Measurements from ENCODE around the gene SGMS1.
"Not testable (repeated sequence)": the region's sequence is repeated elsewhere in the genome, so short reads cannot be mapped to it uniquely, and the experiment has no call there.

The SGMS1 gene

GRCh38 chr10:50529660-50530059 lies 94.1 kb downstream of the SGMS1 start:
- DNase-seq, result no peak

- DNase-seq, result no peak
Observed at GRCh38 chr10:50528206-50528605, 95.5 kb downstream of the SGMS1 start.

GRCh38 chr10:50527442-50528043 lies 96.2 kb downstream of the SGMS1 start:
- no peak for DNase-seq

DNA sequence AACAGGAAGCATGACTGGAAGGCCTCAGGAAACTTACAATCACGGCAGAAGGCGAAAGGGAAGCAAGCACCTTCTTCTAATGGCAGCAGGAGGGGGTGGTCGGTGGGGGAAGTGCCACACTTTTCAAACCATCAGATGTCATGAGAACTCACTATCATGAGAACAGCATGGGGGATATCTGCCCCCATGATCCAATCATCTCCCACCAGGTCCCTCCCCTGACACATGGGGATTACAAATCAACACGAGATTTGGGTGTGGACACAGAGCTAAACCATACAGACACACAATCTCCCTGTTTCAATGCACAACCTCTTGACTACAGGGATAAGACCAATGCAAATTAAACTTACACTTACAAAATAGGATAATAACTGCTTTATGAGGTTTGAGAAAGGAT lies 97.6 kb downstream of the SGMS1 start:
- DNase-seq, result no peak

DNA sequence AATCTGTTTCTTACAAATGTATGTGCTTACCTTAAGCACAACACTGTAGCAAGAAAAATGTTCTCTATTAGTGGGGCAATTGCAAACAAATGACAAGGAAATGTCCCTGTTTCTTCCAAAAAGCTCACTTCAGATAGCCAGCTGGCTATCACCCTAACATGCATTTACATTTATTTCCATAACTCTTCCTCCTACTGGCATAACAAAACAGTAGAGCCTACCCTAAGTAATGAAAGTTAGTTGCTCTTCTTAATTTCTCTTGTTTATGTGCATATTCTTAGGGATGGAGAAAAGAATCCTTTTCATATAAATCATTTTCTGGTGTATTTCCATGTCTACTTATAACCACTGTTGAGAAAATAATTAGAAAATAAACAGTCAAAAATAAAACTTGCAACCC lies 100.4 kb downstream of the SGMS1 start:
- DNase-seq, result no peak

DNA sequence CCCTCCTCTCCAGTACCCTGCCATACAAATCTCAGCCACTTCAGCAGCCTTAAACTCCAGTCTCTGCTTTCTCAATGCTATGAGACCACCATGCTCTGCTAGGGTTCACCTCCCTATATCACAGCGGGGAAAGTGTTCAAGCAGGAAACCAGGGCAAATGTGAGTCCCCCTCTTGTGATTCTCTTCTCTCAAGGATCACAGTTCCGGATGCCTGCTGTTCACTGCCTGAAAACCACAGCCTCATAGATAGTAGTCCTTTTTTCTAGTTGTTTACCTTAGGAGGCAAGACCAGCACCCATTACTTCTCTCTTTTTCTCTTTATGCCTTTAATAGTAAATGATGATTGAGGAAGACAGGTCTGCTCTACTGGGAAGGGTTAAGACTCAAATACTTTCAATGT lies 100.8 kb downstream of the SGMS1 start:
- DNase-seq, result no peak

- DNase-seq, result no peak
Observed at GRCh38 chr10:50520115-50520514, 103.6 kb downstream of the SGMS1 start.

DNA sequence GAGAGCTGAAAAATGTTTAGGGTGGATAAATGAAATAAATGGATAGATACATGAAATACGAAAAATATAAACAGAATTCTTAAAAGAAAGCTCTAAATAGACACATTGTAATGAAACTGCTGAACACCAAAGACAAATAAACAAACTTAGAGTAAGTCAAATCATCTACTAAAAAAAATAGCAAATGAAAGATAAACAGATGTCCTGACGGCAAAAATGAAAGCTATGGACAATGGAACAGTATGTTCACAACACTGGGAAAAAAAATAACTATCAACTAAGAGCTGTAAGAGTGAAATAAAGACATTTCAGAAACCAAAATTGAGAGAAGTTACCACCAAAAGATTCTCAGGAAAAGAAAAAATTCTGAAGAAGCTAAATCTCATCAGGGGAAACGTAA lies 106.1 kb downstream of the SGMS1 start:
- DNase-seq, result no peak

DNA sequence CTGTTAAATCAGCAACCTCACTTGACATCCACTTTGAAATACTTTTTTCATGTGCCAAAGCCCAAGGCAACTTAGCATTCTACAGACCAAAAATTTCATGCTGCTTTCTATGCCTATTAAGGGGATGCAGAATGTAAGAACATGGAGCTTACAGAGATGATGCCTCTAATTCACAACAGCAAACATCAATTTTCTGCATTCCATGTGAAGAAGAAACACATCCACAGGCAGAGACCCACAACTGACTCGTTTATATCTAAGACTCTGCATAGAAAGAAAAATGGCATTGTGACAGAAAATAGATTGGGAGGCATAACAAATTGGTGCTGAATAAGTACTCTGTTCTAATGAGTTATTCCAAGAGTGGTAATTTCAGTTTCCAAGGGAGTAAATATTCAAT lies 107.6 kb downstream of the SGMS1 start:
- DNase-seq, result no peak

DNA sequence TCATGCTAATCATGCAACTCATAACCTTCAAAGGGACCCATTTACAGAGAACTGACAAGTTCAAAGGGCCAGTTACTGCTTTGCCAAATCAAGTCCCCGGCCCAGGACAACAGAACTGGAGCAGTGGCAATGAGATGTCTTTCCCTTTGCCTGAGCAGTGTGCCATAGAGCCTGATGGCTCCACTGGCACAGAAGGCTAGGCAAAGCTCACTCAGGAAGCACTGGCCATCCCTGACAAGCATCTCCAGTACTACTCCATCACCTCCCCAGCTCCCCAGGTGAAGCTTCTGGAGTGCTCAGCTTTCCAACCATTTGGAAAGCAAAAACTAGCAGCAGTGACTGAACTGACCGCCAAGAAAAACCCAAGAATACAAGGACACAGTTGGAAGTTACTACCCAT lies 108.3 kb downstream of the SGMS1 start:
- DNase-seq, result no peak

GRCh38 chr10:50514995-50515394 lies 108.8 kb downstream of the SGMS1 start:
- no peak for DNase-seq

DNA sequence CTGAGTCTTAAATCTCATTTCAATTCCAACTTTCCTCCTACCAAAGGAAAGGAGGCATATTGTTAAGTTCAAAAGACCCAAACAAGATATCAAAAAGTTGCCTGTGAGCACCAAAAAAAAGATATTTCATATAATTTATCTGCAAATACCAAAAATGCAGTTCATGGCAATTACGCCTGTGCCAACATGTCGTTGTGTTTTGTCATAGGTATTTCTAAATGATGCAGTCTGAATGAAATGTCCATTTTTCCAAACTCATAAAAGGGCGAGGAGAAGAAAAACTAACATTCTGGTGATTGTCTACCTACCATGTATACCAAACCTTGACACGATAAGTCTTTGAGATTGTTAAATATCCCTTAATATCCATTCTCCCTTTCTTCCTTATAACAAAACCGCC lies 109.8 kb downstream of the SGMS1 start:
- no peak for DNase-seq

- DNase-seq, result no peak
Observed at GRCh38 chr10:50512743-50513416, 110.9 kb downstream of the SGMS1 start.

GRCh38 chr10:50512214-50512595 lies 111.6 kb downstream of the SGMS1 start:
- DNase-seq, result no peak

DNA sequence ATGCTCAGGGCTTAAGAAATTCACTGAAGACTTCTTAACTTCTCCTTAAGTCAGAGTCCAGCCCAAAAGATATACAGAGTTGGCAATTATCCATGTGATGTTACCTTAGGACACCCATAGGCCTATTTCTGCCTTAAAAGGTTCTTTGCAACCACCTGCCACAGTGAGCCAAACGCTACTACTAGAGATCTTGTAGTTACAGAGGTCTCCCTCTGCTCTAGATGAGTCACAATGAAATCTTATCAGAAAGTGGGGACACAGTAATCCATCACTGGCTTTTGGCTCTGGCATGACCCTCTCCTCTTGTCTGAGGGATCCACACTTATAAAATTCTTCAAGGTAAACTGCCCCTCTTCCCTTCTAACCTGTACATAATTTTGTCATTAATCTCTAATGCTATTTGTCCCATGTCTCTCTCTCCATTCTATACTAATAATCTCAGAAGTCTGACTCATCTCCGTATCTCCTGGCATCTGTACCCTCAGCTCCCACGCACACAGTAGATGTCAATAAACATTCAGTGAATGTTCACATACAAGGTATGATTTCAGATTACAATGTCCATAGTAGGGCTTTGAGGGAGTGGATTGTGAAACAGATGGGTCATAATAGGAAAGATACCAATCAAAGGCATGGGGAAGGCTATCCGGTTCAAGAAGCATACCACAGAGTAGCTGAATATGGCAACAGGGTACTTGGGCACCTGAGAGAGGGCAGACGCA lies 112.1 kb downstream of the SGMS1 start:
- DNase-seq, result no peak

DNA sequence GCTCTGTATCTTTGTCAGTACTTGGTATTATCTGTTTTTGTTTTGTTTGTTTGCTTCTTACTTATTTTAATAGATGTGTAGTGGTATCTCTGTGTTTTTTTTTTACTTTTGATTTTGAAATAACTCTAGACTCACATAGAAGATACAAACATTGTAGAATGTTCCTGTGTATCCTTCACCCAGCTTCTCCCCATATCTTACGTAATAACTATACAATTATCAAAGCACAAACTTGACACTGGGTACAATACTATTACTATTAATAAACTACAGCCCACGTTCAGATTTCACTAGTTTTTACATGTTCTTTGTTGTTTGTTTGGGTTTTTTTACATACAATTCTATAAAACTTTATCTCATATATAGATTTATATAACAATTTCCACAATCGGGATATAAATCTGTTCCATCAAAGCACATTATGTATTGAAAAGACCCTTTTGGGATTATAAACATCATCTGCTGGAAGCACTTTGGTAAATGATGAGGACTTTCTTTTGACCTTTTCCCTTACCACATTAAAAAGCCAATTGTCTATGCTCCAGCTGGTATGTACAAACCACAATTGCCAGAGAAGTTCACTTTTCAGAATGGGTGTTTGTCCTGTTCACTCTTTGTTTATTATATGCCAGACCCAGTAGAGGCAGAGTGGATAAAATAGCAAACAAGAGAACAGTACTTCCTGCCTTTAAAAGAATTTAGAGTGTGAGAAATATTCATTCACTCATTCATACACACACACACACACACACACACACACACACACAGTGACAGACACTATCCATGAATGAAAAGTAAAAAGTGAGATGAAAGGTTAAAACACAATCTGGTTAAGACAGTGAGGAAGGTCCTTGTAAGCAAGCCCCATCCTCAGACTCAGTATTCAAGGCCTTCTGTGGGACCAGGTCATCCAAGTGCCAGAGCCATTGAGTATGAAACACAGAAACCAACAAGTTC lies 113.0 kb downstream of the SGMS1 start:
- DNase-seq, result no peak

DNA sequence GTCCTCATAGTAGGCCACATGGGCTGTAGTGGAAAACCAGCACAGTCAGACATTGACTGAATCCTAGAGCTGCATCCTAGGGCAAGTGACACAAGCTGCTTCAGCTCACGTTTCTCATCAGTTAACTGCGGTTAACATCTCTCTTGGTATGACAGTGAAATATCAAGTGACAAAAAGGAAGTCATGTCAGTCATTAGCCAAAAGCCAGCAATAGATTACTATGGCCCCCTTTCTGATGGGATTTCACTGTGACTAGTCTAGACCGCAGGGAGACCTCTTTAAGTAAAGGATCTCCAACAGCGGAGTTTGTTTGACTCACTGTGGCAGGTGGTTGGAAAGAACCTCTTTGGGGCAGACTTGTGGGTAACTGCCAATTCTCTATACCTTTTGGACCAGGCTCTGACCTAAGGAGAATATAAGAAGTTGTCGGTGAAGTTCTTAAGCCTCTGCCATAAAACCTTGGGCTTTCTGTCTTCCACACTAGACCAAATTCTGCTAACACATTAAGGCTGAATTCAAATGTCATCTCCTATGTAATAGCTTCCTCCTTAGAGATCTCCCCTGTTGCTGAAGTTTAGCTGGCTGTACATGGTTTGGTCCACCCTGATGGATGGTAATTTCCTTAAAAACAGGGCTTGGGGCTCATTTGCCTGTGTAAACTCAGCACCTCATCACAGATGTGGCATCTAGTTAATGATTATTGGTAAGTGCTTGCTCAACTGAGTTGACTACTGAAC lies 115.3 kb downstream of the SGMS1 start:
- DNase-seq, result no peak

DNA sequence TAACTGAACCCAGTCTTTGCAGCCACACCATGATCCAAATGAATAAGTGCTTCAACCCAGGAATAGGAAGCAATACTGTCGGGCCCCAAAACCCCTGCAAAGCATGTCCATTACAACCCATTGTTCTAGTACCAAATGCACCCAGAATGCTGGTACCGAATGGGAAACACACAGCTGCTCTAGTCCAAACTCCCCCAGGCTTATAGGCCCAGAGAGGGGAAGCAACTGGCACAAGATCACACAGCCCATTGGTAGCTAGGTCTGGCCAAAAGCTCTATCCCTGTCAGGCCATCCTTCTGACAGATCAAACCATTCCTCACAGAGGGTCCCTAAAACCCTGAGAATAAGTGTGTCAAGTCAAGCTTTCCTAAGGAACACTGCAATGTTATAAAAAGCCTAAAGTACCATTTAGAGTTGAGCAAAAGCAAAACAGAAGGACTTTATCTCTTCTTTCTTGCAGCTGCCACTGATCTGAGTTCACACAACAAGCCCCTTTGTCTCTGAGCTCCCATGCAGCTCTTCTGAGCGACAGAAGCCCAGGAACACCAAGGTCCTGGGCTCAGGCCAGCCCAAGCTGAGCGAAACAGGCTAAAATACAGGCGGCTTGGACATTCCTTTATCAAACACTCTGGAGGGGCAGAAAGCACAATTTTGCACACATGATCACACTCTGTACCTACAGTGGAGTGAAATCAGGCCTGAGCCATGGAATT lies 116.7 kb downstream of the SGMS1 start:
- DNase-seq, result no peak

- DNase-seq, result no peak
Observed at GRCh38 chr10:50504389-50504788, 119.4 kb downstream of the SGMS1 start.

GRCh38 chr10:50503661-50504320 lies 120.0 kb downstream of the SGMS1 start:
- no peak for DNase-seq

- not testable (repeated sequence) for DNase-seq
Observed at GRCh38 chr10:50503156-50503555, 120.6 kb downstream of the SGMS1 start.
